ENCODE data around the gene PSMG4.

The PSMG4 gene, protein sequence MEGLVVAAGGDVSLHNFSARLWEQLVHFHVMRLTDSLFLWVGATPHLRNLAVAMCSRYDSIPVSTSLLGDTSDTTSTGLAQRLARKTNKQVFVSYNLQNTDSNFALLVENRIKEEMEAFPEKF

DNA sequence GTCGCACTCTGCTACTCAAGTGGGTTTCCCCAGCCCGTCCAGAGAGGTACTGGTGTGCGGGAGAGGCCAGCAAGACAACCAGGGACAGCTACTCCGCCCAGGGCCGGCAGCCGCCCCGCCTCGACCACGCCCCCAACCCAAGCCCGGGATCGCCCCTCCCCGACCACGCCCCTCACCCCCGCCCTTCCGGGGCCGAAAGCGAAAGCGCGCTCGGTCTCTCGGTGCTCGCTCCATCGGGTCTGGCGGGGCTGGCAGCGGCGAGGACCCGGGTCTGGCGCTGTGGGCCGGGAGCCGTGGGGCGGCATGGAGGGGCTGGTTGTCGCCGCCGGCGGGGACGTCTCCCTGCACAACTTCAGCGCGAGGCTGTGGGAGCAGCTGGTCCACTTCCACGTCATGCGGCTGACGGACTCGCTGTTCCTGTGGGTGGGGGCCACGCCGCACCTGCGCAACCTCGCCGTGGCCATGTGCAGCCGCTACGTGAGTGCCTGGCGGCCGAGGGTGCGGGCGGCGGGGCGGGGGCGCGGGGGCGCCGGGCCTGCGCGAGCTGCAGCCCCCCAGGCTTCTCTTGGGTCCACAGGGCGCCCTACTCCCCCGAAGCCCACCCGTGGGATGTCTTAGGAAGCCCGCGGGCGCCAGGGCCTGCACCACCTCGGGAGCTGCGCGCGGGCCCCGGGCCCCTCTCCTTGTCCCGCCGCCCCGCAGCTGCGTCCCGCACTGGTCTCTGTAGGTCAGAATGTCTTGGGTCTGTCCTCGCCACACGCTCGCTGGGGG is at the start of gene PSMG4:
Gene PSMG4 (plus strand): TSS at position 228 of the 771 bp plus-strand sequence. CDS start 76 bp downstream, at position 304.
- DNase-seq: peak; percentile 72 to 85

- DNase-seq: no peak
Measured at GRCh38 chr6:3209114-3210023, 49.4 kb upstream of the PSMG4 start.

DNA sequence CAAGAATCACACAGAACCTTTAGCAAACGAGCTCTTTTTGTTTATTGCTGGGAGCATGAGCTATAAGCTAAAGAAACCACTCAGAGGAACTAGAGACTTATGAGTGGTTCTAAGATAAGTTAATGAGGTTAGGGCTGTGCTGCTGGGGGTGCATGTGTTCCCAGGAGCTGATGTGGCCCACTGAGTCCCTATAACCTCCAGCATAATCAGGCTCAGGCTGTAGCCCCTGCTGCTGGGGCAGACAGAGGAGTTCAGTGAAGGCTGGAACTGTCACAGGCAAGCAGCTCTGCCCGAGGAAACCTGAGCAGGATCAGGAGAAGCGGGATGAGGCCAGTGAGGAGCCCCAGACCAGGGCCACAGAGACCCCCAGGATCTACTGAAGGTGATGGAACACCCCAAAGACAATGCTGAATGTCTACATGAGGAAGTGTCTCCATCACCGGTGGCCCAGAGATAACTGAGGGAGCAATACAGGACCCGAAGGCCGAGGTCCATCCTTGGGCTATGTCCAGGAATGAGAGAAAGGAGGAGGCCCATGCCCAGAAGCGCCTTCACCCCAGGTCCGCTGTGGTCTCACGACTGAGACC is 48.6 kb upstream of the PSMG4 start:
- DNase-seq: no peak

DNA sequence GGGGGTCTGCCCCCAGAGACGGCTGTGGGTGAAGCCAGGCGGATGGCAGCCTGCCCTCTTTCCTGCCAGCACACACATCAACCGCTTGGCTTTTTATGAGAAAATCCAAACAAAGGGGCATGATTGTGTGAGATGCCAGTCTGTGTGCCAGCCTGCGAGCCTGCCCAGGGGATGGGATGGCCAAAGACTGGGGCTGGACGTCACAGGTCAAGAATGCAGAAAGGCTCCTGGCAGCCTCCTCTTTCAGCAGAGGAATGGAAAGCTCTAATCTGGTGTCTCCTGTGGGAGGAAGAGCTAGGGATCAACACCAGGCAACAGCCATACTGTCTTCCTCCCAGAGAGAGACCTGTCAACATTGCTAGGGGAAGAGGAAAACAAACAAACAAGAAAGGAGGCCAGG is 47.1 kb upstream of the PSMG4 start:
- no peak for DNase-seq

- no peak for DNase-seq
Measured at GRCh38 chr6:3212261-3212660, 46.5 kb upstream of the PSMG4 start.

GRCh38 chr6:3213334-3213695 is 45.4 kb upstream of the PSMG4 start:
- DNase-seq: no peak

GRCh38 chr6:3214898-3215297 is 43.8 kb upstream of the PSMG4 start:
- DNase-seq: no peak

GRCh38 chr6:3217286-3217685 is 41.5 kb upstream of the PSMG4 start:
- DNase-seq: no peak

DNA sequence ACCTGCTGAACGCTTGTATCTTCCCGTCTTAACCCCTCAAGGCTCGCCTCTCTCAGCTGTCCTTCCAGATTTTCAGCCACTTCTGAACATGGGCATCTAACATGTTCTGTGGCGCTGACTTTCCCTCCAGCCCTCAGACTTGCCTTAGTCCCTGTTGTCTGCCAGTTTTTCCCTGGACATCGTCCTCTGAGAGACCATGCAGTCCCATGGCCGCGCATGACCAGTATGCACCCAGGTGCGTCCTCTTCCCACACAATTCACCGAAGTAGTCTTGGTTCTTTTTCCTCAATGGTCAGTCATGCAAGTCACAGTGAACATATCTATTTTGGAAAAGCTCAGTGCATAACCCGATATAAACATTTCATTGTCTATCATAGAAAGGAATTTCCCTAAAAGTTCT is 40.5 kb upstream of the PSMG4 start:
- DNase-seq: no peak

DNA sequence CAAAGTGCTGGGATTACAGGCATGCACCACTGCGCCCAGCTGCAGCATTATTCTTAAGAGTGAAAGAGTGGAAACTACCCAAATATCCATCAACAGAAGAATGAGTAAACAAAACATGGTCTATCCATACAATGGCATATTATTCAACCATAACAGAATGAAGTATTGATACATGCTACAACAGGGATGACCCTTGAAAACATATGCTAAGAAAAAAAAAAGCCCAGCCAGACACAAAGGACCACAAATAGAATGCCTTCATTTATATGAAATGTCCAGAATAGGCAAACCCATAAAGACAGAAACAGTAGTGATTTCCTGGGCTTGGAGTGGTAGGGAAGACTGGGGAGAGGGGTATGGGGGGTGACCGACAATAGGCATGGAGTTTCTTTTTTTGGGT is 38.4 kb upstream of the PSMG4 start:
- DNase-seq: no peak

GRCh38 chr6:3221578-3221977 is 37.2 kb upstream of the PSMG4 start:
- DNase-seq: no peak

GRCh38 chr6:3222506-3223038 is 36.2 kb upstream of the PSMG4 start:
- DNase-seq: no peak

DNA sequence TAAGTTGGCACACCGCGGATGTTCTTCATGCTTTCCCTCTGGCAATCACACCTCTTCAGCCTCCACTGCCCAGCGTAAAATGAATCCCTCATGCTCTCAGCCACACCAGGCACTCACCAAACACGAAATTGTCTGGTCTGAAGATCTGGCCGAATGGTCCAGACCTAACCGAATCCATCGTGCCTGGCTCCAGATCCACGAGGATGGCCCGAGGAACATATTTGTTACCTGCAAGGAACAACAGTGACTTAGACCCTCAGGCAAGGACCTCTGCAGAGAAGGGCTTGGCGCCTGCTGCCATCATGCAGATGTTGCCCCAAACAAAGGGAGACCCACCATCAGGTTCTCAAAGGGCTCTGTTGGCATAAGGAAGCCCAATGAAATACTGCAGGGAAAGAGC is 32.7 kb upstream of the PSMG4 start:
- no peak for DNase-seq

DNA sequence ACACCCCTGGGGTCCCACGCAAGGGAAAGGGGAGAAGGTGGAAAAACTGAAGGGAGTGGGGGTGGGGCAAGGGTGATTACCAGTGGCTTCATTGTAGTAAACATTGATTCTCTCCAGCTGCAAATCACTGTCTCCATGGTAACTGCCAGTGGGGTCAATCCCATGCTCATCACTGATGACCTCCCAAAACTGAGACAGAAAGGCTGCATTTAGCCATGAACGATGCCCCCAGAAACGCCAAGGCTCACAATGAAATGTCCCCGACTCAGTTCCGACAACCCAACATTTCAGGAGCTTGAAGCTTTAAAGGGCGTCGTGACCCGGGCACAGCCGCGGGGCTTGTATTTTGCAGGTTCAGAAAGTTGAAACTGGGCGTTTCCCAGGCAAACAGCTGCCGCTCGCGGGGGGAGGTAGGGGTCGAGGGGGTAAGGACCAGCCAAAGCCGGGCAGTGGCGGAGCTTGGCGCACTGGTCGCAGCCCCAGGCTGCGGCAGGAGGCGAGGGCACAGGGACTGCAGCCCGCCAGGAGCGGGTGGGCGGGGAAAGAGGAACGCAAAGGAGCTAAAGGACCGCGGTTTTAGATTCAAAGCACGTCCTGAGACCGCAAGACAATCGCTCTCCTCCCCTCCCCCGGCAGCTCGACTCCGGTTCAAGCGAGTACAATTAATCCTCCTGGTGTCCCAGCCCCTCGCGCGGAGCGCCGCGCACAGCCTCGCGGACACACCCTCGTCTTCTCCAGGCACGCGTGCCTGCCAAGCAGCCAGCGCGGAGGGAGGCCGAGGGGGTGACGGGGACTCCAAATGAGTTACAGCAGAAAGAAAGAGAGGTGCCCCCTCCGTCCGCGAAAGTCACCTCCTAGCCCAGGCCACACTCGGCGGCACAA is 32.0 kb upstream of the PSMG4 start:
- no peak for DNase-seq

DNA sequence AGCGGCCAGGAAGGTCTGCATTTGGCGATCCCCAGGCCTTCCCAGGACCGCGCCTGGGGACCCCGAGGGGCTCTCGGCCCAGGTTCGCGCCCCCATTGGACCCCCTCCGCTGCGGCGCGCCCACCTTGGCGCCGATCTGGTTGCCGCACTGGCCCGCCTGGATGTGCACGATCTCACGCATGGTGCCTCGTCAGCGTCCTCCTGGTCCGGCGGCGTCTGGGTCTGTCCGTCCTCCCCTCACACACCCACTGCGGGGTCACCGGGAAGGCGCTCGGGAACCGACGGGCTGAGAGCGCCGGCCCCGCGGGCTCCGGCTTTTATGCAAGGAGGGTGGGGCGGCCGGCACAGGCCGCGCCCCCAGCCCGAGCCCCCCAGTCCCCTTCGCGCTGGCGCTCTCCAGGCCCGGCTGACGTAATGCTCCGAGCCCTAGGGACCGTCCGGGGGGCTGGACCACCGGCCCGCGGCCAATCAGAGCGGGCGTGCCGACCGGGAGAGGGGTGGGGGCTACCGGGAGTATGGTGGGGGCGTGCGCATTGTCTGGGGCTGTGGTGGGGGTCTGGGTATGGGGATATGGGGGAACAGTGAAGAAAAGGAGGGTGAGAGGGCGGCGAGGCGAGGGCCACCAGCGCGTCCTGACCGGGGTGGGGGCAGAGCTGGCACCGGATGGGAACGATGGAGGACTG is 31.2 kb upstream of the PSMG4 start, which contains the start of gene TUBB2B:
Gene TUBB2B (minus strand): TSS at position 291 of the 683 bp plus-strand sequence. CDS start 110 bp downstream, at position 181.
- DNase-seq: peak; percentile 91 to 97

DNA sequence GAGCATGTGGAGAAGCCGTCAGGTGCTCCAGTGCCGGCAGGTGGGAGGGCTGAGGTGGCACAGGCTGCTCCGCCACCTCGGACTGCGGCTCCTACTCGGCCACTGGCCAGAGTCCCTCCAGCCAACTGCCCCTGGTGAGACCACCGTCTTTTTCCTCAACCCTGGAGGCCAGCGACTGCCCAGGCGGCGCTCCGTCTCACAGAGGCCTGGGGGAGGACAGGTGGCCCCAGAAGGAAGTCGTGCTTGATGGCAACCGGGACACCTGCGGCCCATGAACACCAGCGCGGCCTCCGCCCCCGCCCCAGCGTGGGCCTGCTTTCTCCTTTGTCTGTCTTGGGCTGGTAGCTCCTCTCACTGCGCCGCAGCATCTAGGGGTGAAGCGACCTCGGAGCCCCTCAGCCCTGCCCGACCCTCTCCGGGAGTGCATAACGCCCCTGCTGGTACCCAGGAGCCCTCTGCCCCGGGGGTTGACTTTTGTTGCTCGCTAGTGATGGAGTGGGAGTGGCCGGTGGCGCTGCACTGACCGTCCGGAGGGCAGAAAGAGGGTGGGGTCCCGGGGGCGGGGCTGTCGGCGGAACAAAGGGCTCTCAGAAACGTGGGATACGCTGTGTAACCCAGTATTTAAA is 30.6 kb upstream of the PSMG4 start:
- DNase-seq: peak; percentile 82 to 86

- DNase-seq: peak; percentile 68 to 71
Measured at GRCh38 chr6:3228771-3229565, 29.8 kb upstream of the PSMG4 start.

DNA sequence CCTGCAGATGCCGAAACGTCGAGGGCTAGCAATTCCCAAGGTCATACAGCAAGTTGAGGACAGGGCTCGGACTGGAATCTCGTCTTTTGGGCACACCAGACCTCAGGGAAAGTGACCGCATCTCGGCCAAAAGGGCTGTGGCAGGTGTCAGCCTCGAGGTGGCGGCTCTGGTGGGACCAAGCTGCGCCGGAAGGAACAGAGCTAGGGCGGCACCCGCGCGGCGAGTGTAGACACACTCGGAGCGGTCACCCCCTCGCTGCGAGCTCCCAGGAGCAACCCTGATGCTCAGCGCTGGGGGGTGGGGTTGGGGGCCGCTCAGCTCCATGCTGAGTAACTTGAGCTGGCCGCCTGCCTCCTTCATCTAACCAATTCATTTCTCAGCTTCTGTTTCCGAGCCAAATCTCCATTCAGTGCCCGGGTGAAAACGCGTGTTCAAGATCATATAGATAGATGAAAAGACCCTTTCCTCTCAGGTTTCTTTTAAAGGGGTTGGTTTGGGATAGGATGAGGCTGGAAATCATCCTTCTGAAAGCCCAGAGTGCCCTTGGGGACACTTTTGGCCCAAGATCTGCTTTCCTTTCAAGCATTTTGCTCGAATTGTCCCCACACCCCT is 29.1 kb upstream of the PSMG4 start:
- peak; percentile 37 to 65 for DNase-seq

- DNase-seq: no peak
Measured at GRCh38 chr6:3230256-3230882, 28.4 kb upstream of the PSMG4 start.

All from NCI-H1930 (cell line).